ENCODE results near the gene METAP2.

The METAP2 gene

DNA sequence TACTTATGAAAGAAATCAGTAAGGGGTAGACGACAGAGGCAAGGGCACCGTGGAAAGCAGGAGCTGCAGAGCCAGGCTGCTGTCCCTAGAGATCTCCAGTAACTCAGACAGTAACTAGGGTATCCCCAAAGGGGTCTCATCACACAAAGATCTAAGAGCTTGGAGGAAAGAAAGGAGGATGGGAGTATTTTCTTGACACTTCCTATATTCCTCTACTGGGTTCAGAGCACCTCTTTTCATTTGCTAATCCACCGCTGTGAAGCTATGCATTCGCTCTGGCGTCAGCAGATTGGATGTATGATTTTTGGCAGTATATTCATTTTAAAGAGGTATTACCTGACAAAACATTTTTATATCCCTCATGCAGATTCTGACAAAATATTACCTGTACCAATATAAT, 64.7 kb downstream of the METAP2 start:
- ATAC-seq (ENCODE audit: low read depth) (no peak), DNase-seq (ENCODE audit: low spot score) (no peak)
- TF ChIP-seq CTCF (IDR thresholded peaks at IDR 0.05; ENCODE audit: poor library complexity, severe bottlenecking), result no peak
- no peak overlapping the region for H3K27ac ChIP-seq (ENCODE audit: poor library complexity, severe bottlenecking)
- no peaks in the 10 kb centered on the region for H3K4me1 ChIP-seq (ENCODE audit: insufficient read depth, poor library complexity, severe bottlenecking)
- no peaks in the 10 kb centered on the region for H3K27me3 ChIP-seq (ENCODE audit: insufficient read depth, poor library complexity, severe bottlenecking)
- H3K4me3 ChIP-seq (ENCODE audit: severe bottlenecking), result no peak overlapping the region
- H3K9me3 ChIP-seq (ENCODE audit: severe bottlenecking), result no peaks in the 10 kb centered on the region
- peaks cover 5% of the 10 kb centered on the region; the same call in 1 of the 2 replicates for H3K36me3 ChIP-seq (ENCODE audit: low read depth)

DNA sequence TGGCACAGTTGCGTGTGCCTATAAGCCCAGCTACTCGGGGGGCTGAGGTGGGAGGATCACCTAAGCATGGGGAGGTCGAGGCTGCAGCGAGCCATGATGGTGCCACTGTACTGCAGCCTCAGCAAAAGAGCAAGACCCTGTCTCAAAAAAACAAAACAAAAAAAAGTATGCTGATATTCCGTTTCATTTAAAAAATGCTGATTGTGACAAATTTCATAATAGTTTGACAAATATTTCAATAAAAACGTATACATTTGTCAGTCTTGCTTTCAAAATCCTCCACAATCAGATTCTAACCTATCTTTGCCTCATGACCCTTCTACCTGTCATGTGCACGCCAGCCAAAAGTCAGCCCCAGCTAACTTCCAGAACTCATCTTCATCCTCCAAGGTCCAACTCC, 67.5 kb downstream of the METAP2 start:
- Histone ChIP-seq H3K4me1 (ENCODE audit: insufficient read depth, poor library complexity, severe bottlenecking) (no peaks in the 10 kb centered on the region), H3K36me3 (ENCODE audit: low read depth) (no peaks in the 10 kb centered on the region), H3K9me3 (ENCODE audit: severe bottlenecking) (no peaks in the 10 kb centered on the region), H3K27me3 (ENCODE audit: insufficient read depth, poor library complexity, severe bottlenecking) (no peaks in the 10 kb centered on the region), H3K4me3 (ENCODE audit: severe bottlenecking) (no peak overlapping the region), H3K27ac (ENCODE audit: poor library complexity, severe bottlenecking) (no peak overlapping the region)
- TF ChIP-seq CTCF (IDR thresholded peaks at IDR 0.05; ENCODE audit: poor library complexity, severe bottlenecking), result no peak
- DNase-seq (ENCODE audit: low spot score) (no peak), ATAC-seq (ENCODE audit: low read depth) (no peak)

DNA sequence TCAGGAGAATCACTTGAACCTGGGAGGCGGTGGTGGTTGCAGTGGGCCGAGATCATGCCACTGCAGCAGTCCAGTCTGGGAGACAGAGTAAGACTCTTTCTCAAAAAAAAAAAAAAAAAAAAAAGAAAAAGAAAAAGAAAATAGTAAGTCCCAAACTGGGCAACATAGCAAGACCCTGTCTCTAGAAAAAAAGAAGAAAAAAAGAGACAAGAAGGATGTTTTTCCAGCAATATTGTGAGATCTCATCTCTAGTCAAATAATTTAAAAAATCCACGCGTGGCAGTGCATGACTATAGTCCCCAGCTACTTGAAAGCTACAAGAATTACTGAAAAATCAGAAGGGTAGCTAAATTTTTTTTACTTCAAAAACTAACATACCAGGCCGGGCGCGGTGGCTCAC, 69.4 kb downstream of the METAP2 start:
- Histone ChIP-seq H3K4me3 (ENCODE audit: severe bottlenecking) (no peak overlapping the region), H3K27me3 (ENCODE audit: insufficient read depth, poor library complexity, severe bottlenecking) (peaks cover 12% of the 10 kb centered on the region), H3K9me3 (ENCODE audit: severe bottlenecking) (no peaks in the 10 kb centered on the region), H3K27ac (ENCODE audit: poor library complexity, severe bottlenecking) (no peak overlapping the region), H3K4me1 (ENCODE audit: insufficient read depth, poor library complexity, severe bottlenecking) (no peaks in the 10 kb centered on the region), H3K36me3 (ENCODE audit: low read depth) (no peaks in the 10 kb centered on the region)
- no peak for TF ChIP-seq CTCF (IDR thresholded peaks at IDR 0.05; ENCODE audit: poor library complexity, severe bottlenecking)
- no peak for ATAC-seq (ENCODE audit: low read depth)
- DNase-seq (ENCODE audit: low spot score), result no peak

DNA sequence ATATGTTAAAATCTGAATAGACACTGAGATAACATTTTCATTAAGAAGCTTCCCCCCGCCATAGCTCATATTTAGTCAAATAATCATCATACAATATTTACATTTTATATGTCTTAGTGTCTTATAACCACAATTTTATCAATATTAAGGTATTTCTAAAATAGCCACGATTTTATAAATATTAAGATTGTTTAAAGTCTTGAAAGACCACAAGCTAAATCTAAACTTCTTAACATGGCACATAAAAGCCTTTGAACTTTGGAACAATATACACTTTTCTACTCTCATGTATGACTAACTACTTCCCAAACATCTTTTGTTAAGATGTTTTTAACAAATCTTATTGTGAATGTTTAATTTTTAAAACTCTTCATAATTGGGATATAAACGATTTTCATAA, 70.8 kb downstream of the METAP2 start:
- Histone ChIP-seq H3K4me1 (ENCODE audit: insufficient read depth, poor library complexity, severe bottlenecking) (no peaks in the 10 kb centered on the region), H3K4me3 (ENCODE audit: severe bottlenecking) (no peak overlapping the region), H3K36me3 (ENCODE audit: low read depth) (no peaks in the 10 kb centered on the region), H3K27me3 (ENCODE audit: insufficient read depth, poor library complexity, severe bottlenecking) (peaks cover 12% of the 10 kb centered on the region), H3K27ac (ENCODE audit: poor library complexity, severe bottlenecking) (no peak overlapping the region), H3K9me3 (ENCODE audit: severe bottlenecking) (peaks cover 8% of the 10 kb centered on the region)
- DNase-seq (ENCODE audit: low spot score) (no peak), ATAC-seq (ENCODE audit: low read depth) (no peak)
- no peak for TF ChIP-seq CTCF (IDR thresholded peaks at IDR 0.05; ENCODE audit: poor library complexity, severe bottlenecking)

GRCh38 chr12:95545303-95545702, 71.4 kb downstream of the METAP2 start:
- no peak for DNase-seq (ENCODE audit: low spot score)
- H3K4me3 ChIP-seq (ENCODE audit: severe bottlenecking), result no peak overlapping the region
- TF ChIP-seq CTCF (IDR thresholded peaks at IDR 0.05; ENCODE audit: poor library complexity, severe bottlenecking), result no peak

More at GRCh38 chr12:95545303-95545702, 71.4 kb downstream of the METAP2 start:
- no peaks in the 10 kb centered on the region for H3K36me3 ChIP-seq (ENCODE audit: low read depth)
- ATAC-seq (ENCODE audit: low read depth), result no peak
- peaks cover 12% of the 10 kb centered on the region for H3K27me3 ChIP-seq (ENCODE audit: insufficient read depth, poor library complexity, severe bottlenecking)
- no peaks in the 10 kb centered on the region for H3K4me1 ChIP-seq (ENCODE audit: insufficient read depth, poor library complexity, severe bottlenecking)
- no peak overlapping the region for H3K27ac ChIP-seq (ENCODE audit: poor library complexity, severe bottlenecking)
- H3K9me3 ChIP-seq (ENCODE audit: severe bottlenecking), result peaks cover 8% of the 10 kb centered on the region

All from RWPE2 (cell line).